HG03064 (cell line): Measurements from ENCODE around the gene DNA2.
"Not testable (repeated sequence)": the region's sequence is repeated elsewhere in the genome, so short reads cannot be mapped to it uniquely, and the experiment has no call there.

ENCODE experiments used
- ATAC-seq: cut with Tn5 transposase; IDR thresholded peaks from one replicate; pipeline ENCODE4 v1.9.1; 2021; ENCODE audit warnings: low read depth; ENCODE audit not compliant: unreplicated experiment

Gene DNA2, protein sequence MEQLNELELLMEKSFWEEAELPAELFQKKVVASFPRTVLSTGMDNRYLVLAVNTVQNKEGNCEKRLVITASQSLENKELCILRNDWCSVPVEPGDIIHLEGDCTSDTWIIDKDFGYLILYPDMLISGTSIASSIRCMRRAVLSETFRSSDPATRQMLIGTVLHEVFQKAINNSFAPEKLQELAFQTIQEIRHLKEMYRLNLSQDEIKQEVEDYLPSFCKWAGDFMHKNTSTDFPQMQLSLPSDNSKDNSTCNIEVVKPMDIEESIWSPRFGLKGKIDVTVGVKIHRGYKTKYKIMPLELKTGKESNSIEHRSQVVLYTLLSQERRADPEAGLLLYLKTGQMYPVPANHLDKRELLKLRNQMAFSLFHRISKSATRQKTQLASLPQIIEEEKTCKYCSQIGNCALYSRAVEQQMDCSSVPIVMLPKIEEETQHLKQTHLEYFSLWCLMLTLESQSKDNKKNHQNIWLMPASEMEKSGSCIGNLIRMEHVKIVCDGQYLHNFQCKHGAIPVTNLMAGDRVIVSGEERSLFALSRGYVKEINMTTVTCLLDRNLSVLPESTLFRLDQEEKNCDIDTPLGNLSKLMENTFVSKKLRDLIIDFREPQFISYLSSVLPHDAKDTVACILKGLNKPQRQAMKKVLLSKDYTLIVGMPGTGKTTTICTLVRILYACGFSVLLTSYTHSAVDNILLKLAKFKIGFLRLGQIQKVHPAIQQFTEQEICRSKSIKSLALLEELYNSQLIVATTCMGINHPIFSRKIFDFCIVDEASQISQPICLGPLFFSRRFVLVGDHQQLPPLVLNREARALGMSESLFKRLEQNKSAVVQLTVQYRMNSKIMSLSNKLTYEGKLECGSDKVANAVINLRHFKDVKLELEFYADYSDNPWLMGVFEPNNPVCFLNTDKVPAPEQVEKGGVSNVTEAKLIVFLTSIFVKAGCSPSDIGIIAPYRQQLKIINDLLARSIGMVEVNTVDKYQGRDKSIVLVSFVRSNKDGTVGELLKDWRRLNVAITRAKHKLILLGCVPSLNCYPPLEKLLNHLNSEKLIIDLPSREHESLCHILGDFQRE

DNA sequence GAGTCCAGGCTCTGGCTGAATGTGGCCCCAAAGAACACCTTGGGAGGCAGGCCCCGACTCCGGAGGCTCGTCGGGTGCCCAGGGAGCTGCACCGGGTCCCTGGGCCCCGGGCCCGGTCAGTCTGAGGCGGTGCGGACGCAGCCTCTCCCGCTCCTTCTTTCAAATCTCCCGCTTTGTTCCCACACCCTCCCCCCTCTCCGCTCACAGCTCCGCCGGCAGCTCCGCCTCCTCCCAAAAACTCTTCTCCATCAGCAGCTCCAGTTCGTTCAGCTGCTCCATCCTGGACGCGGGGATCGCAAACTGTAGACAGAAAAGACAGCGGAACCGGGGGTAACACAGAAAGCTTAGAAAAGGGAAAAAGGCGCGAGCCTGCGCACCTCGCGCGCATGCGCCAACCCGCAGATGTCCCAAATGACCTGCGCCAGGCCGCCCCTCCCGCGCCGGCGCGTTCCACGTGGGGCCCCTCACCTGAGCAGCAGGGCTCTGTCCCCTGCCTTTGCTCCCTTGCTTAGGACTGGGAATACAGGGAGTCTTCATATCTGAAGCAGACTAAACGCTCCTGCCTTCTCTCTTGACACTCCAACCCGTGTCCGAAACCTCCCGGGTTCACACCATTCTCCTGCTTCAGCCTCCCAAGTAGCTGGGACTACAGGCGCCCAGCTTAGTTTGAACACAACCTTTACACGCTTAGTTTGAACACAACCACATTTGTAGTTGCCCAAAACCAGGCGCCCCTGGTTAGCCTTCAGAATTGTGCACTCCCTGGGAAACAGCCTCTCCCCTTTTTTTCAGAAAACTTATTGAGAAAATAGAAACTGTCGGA is at the start of gene DNA2:
Gene DNA2 (minus strand): TSS at position 388 of the 823 bp plus-strand sequence. CDS start 109 bp downstream, at position 279.
- peak; percentile 90 for ATAC-seq

DNA sequence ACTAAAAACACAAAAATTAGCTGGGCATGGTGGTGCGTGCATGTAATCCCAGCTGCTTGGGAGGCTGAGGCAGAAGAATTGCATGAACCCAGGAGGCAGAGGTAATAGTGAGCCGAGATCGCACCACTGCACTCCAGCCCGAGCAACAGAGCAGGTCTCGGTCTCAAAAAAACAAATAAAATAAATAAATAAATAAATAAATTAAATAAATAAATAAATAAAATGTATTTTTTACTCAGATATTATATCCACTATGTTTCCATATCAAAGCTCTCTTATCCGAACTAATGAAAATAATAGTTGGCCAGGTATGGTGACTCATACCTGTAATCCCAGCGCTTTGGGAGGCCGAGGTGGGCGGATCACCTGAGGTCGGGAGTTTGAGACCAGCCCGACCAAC is 46.8 kb upstream of the DNA2 start:
- ATAC-seq: not testable (repeated sequence)

DNA sequence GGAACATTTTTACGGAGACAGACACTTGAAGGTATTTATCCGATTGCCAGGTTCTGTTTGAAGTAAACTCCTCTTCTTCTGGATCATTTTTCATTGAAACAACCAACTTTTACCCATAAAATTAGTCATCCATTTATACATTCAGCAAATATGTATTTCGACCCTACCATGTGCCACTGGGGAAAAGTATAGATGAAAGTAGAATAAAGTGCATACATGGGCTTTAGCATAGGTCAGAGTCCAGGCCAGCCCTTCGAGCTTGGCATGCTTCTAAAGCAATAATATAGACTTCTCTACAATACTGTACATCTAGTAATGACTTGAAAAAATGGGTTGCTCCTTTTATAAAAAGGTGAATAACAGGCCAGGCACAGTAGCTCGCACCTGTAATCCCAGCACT is 45.4 kb upstream of the DNA2 start:
- ATAC-seq: no peak

DNA sequence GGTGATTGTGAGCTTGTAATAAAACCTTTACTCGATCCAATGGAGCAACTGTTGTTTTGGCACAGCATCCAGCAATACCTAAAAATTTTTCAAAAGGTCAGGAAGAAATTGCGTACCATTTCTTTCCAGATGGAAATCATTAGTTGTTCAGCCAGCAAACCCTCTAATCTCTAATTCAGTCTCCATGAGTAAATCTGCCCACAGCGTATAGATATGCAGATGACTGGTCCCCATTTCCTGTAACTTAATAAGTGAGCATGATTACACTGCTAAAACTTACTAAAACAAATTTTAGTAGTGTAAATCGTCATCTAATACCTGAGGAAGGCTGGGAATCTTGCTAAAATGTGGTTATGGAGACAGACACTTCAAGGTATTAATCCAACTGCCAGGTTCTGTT is 45.0 kb upstream of the DNA2 start:
- no peak for ATAC-seq

DNA sequence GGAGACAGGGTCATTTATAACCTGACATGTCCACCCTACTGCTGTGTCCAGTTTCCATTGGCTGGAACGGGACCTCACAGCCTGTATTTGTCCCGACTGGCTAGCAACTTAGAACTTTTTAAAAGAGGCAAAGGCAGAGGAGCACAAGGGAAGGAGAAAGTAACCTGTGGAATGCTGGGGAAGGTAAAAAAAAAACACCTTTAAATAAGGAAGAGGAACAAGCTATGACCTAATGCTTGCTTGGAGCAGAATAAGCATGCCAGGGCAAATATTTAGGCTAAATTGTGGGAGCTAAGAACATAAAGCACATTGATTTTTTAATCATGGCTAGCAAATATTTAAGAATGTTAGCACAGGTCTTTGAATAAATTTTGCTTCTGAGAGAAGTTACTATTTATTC is 44.4 kb upstream of the DNA2 start:
- not testable (repeated sequence) for ATAC-seq

DNA sequence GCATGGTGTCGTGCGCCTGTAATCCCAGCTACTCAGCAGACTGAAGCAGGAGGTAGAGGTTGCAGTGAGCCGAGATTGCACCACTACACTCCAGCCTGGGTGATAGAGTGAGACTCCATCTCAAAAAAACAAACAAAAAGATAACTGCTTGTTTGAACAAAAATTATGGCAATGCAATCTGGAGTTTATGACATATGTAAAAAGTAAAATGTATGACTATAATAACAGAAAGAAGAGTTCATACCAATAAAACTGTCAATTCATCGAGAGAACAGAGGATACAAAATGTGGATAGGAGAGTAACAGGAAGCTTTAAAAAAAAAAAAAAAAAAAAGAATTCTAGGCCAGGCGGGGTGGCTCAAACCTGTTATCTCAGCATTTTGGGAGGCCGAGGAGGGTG is 36.3 kb upstream of the DNA2 start:
- no peak for ATAC-seq

DNA sequence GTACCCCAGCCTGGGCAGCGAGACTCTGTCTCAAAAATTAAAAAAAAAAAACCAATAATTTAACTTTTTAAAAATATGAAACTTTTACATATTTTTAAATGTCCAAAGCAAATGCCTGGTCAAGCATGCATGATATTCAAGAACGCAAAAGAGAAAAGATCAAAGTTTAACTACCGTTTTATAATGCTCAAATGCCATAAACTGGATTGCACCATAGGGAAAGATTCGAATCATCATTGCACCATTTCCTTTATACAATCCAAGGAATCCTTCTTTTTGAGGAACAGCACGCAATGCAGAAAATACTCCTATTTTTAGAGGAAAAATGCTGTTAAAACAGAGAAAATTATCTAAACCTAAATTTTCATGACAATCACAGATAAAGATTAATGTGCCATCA is 34.6 kb upstream of the DNA2 start:
- no peak for ATAC-seq

DNA sequence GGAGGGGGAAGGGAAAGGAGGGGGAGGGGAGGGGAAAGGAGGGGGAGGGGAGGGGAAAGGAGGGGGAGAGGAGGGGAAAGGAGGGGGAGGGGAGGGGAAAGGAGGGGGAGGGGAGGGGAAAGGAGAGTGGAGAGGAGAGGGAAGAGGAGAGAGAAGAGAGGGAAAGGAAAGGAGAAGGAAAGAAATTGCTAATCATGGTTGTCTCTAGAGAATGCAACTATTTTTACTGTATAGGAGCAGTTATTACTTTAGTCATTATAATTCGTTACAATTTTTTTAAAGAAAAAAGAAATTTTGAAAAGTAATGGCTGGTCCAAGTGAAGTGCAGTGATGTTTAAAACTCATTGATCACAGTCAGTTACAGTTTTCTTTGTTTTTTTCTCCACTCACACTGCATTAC is 31.1 kb upstream of the DNA2 start:
- ATAC-seq: no peak

DNA sequence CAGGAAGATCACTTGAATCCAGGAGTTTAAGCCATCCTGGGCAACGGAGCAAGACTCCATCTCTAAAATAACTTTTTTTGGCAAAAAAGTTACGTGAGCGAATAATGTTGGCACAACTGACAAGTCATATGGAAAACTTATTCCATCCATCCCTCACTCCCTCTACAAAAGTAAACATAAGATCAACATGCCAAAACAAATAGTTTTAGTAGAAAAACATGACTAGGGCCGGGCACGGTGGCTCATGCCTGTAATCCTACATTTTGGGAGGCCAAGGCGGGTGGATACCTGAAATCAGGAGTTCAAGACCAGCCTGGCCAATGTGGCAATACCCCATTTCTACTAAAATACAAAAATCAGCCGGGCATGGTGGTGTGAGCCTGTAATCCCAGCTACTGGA is 29.9 kb upstream of the DNA2 start:
- no peak for ATAC-seq

DNA sequence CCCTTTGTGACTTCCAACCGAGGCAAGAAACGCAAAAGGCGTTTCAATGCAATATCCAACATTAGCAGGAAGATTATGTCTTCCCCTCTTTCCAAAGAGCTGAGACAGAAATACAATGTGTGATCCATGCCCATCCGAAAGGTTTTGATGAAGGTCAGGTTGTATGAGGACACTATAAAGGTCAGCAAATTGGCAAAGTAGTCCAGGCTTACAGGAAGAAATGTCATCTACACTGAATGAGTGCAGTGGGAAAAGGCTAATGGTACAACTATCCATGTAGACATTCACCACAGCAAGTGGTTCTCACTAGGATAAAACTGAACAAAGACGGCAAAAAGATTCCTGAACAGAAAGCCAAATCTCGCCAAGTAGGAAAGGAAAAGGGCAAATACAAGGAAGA is 27.8 kb upstream of the DNA2 start:
- no peak for ATAC-seq

DNA sequence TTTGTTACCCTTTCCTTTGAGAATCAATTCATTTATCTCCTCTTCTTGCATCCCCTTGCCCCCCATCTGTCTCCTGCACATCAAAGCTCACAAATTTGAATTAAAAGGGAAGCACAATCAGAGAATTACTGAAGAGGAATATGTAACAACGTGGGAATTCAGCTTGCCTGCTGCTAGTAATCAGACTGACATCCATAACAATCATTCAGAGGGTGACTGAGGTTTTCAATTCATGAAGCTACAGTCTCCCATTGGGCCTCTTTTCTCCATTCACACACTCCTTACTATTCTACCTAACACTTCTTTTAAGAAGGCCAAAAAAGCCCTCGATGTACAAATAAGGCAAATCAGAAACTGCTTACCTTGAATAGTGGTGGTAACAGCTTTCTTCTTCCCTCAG is 24.3 kb upstream of the DNA2 start:
- no peak for ATAC-seq

DNA sequence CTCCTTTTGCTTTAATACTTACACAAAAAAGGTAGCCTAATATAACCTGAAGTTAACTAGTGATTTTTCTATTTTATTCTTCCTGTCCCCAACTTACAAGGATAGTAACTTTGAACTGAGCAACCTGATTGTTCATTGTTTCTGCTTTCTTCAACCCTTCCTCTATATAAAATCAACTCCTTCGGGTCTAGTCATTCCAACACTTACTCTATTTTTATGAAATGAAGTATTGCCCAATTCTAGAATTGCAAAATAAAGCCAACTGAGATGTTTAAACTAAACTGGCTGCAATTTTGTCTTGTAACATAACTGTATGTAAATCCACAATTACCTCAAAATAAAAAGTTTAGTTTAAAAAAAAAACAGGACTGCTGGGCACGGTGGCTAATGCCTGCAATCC is 20.3 kb upstream of the DNA2 start:
- no peak for ATAC-seq

DNA sequence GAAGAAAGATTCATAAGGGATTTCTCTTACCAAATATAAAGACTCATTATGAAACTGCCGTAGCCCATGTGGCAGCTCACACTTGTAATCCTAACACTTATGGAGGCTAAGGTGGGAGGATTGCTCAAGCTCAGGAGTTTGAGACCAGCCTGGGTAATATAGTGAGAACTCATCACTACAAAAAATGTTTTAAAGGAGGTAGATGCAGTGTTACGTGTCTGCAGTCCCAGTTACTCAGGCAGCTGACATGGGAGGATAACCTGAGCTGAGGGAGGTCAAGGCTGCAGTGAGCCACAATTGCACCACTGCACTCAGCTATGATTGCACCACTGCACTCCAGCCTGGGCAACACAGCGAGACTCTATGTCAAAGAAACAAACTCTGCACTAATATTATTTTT is 18.1 kb upstream of the DNA2 start:
- no peak for ATAC-seq

DNA sequence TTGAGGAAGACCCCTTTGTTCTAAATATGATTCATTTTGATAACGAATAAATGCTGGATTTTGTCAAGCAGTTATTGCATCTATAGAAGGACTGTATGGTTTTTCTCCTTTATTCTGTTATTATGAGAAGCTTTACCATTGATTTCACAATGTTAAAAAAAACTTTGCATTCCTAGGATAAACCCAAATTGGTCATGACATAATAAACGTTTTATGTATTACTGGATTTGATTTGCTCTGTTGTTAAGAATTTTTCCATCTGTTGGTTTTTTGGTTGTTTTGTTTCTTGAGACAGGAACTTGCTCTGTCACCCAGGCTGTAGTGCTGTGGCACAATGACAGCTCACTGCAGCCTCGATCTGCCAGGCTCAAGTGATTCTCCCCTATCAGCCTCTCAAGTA is 2.2 kb upstream of the DNA2 start:
- no peak for ATAC-seq

DNA sequence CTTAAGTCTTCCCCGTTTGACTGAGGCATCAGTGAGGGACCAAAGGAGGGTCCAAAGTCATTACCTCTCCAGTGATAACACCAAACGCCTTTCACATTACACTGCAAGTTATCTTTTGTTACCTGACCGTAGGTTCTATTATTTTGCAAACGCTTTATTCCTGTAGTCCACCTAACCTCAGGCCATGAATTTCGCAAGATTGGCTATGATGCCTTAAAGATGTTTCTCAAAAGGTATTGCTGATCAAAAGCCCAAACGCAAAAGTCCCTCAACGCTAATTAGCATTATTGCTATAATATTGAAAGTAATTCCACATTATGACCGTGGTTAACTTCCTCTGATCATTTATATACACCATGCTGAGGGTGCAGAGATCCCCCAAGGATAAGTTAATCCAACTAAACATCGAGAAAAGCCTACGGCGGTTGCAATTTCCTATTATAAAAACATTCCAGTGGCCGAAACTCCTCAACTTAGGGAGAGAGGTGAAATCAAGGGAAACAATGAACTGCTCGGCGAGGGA is 649 bp downstream of the DNA2 start:
- peak; percentile 6 for ATAC-seq

DNA sequence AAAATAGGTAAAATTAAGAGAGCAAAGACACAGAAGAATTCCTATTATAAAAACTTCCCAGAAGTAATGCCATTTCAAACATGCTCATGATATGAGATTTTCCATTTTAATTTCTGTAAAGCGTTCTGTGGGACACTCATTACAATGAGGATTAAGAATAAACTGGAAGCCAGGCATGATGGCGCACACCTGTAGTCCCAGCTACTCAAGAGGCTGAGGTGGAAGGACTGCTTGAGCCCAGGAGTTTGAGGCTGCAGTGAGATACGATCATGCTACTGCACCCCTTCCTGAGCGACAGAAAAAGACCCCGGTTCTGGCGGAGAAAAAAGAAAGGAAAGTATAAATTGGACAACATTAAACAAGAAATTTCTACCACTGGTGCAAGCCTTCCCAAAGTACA is 1.5 kb downstream of the DNA2 start:
- no peak for ATAC-seq

DNA sequence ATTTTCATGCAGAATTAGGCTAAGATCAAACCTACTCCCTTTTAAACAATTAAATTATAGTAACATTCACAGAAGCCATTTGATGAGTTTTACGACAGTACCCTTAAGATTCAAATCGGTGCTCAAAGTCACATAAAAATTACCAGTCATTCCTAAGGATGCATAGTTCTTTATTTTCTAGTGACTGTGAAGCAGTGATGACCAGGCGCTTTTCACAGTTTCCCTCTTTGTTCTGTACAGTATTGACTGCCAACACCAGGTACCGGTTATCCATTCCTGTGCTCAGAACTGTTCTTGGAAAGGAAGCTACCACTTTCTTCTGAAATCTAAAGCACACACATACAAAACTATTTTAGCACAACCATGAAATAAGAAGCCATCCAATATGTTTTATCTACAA is 1.9 kb downstream of the DNA2 start:
- ATAC-seq: no peak

DNA sequence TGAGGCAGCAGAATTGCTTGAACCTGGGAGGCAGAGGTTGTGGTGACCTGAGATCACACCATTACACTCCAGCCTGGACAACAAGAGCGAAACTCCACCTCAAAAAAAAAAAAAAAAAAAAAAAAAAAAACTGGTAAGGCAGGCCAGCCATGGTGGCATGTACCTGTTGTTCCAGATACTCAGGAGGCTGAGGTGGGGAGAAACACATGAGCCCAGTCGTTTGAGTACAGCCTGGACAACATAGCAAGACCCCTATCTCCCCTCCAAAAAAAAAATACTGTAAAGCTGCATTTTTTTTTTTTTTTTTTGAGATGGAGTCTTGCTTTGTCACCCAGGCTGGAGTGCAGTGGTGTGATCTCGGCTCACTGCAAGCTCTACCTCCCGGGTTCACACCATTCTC is 7.0 kb downstream of the DNA2 start:
- ATAC-seq: not testable (repeated sequence)

DNA sequence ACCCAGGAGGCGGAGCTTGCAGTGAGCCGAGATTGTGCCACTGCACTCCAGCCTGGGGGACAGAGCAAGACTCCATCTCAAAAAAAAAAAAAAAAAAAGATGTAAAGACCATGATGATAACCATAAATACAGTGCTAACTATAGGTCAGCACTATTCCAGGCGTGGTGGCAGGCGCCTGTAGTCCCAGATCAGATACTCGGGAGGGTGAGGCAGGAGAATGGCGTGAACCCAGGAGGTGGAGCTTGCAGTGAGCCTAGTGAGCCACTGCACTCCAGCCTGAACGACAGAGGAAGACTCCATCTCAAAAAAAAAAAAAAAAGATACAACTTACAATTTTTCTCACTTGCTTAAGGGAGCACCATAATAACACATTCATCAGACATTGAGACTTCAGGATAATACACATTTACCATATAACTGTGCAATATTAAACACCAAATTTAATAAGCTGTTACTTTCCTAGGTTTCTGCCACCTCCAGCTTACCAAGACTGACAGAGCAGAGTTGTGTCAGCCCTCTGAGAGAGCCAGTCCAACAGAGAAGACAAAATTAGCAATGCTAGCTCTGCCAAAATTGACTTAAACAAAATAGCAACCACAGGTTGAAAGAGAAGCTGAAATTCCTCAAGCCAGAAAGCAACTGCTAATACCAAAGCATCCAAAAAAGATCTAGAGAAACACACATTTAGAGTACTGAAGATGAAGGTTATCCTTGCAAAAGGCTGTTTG is 8.2 kb downstream of the DNA2 start:
- no peak for ATAC-seq

DNA sequence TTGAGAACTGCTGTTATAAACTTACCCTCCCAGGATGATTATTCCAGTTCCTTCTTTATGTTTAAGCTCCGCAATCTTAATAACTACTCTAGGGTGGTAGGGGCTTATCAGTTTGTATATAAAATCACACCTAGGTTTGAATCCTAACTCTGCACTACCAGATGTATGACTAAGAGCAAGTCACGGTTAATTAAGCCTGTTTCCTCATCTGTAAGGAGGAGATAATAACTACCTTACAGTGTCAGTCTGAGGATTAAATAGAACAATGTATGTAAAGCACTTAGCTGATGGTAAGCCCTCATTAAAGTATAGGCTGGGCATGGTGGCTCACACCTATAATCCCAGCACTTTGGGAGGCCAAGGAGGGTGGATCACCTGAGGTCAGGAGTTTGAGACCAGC is 9.2 kb downstream of the DNA2 start:
- ATAC-seq: no peak
